Measurements from ENCODE around the gene C2CD3.
"Not testable (repeated sequence)": the region's sequence is repeated elsewhere in the genome, so short reads cannot be mapped to it uniquely, and the experiment has no call there.

C2CD3 gene

DNA sequence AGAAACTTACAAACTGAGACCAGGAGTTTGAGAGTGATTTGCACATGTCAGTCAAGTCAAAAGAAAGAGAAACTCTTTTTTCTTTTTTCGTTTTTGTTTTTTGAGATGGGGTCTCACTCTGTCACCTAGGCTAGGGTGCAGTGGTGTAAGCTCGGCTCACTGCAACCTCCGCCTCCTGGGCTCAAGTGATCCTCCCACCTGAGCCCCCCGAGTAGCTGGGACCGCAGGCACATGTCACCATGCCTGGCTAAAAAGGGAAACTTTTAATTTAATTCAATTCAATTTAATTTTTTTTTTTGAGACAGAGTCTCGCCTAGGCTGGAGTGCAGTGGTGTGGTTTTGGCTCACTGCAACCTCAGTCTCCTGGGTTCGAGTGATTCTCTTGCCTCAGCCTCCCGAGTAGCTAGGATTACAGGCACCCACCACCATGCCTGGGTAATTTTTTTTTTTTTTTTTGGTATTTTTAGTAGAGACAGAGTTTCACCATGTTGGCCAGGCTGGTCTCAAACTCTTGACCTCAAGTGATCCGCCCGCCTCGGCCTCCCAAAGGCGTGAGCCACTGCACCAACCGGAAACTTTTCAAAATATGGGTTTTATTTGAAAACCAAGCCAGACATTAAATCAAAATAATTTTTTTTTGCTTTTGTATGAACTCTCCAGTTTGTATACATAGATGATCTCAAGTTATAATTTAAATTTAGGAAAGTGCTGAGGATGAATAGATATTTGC is 171.8 kb downstream of the C2CD3 start:
- WGBS, 2 experiments: 89 to 91% methylated on average over 12 to 13 of the region's 13 CpGs
- H3K36me3 ChIP-seq (ENCODE audit: control insufficient read depth, insufficient read depth, low read length): no peaks in the 10 kb centered on the region
- H3K4me1 ChIP-seq (ENCODE audit: control insufficient read depth, insufficient read depth, low read length): peaks cover 5% of the 10 kb centered on the region
- no peaks in the 10 kb centered on the region for H3K9me3 ChIP-seq (ENCODE audit: control insufficient read depth, low read length)
- H3K27me3 ChIP-seq (ENCODE audit: control insufficient read depth, insufficient read depth, low read length, poor library complexity, severe bottlenecking): no peaks in the 10 kb centered on the region
- no peak overlapping the region for H3K4me3 ChIP-seq (ENCODE audit: insufficient read depth, low read depth, low read length)
- H3K27ac ChIP-seq (ENCODE audit: insufficient read depth, low read depth, low read length, poor library complexity, severe bottlenecking): no peak overlapping the region

DNA sequence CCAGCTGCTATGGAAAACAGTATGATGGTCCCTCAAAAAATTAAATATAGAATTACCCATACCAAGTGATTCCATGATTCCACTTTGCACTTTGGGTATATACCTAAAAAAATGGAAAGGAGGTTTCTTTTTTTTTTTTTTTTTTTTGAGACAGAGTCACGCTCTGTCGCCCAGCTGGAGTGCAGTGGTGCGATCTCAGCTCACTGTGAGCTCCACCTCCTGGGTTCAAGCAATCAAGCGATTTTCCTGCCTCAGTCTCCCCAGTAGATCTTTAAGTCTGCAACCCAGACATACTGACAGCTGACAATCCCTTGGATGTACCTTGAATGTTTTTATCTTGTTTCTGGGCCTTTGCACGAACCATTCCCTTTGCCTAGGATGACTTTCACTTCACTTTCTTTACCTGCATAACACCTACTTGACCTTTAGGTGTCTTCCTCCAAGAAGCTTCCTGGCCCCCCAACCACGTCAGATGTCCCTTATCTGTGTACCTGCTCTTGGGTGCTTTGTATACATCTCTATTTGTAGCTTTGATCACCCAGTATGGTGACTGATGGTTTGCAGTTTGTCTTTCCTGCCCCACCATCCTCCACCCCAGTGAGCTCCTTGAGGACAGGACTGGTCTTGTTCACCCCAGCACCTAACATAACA is 173.6 kb downstream of the C2CD3 start:
- WGBS, 2 experiments: 85 to 86% methylated on average over 6 of the region's 6 CpGs
- H3K4me1 ChIP-seq (ENCODE audit: control insufficient read depth, insufficient read depth, low read length): peaks cover 5% of the 10 kb centered on the region
- no peak overlapping the region for H3K27ac ChIP-seq (ENCODE audit: insufficient read depth, low read depth, low read length, poor library complexity, severe bottlenecking)
- no peaks in the 10 kb centered on the region for H3K36me3 ChIP-seq (ENCODE audit: control insufficient read depth, insufficient read depth, low read length)
- H3K27me3 ChIP-seq (ENCODE audit: control insufficient read depth, insufficient read depth, low read length, poor library complexity, severe bottlenecking): no peaks in the 10 kb centered on the region
- no peaks in the 10 kb centered on the region for H3K9me3 ChIP-seq (ENCODE audit: control insufficient read depth, low read length)
- no peak overlapping the region for H3K4me3 ChIP-seq (ENCODE audit: insufficient read depth, low read depth, low read length)

DNA sequence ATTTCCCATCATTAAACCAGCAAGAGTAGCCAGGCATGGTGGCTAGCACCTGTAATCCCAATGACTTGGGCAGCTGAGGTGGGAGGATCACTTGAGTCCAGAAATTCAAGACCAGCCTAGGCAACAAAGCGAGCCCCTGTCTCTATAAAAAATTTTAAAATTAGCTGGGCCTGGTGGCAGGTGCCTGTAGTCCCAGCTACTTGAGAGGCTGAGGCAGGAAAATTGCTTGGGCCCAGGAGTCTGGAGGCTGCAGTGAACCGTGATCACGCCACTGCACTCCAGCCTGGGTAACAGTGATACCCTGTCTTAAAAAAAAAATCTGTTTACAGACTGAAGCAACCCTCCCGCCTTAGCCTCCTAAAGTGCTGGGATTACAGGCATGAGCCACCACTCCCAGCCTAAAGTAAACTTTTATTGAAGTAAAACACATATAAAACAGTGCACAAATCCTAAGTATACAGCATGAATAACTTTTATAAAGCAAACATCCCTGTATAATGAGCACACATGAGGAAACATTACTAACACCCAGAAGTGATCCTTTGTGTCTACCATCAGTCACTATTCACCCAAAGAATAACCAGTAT is 174.5 kb downstream of the C2CD3 start:
- H3K27me3 ChIP-seq (ENCODE audit: control insufficient read depth, insufficient read depth, low read length, poor library complexity, severe bottlenecking): no peaks in the 10 kb centered on the region
- no peak overlapping the region for H3K27ac ChIP-seq (ENCODE audit: insufficient read depth, low read depth, low read length, poor library complexity, severe bottlenecking)
- H3K4me3 ChIP-seq (ENCODE audit: insufficient read depth, low read depth, low read length): no peak overlapping the region
- H3K36me3 ChIP-seq (ENCODE audit: control insufficient read depth, insufficient read depth, low read length): no peaks in the 10 kb centered on the region
- H3K4me1 ChIP-seq (ENCODE audit: control insufficient read depth, insufficient read depth, low read length): peaks cover 5% of the 10 kb centered on the region
- WGBS, 2 experiments: 84 to 88% methylated on average over 4 of the region's 4 CpGs
- H3K9me3 ChIP-seq (ENCODE audit: control insufficient read depth, low read length): no peaks in the 10 kb centered on the region

GRCh38 chr11:73995731-73996130 is 175.1 kb downstream of the C2CD3 start:
- Histone ChIP-seq H3K27me3 (ENCODE audit: control insufficient read depth, insufficient read depth, low read length, poor library complexity, severe bottlenecking) (no peaks in the 10 kb centered on the region), H3K36me3 (ENCODE audit: control insufficient read depth, insufficient read depth, low read length) (no peaks in the 10 kb centered on the region), H3K27ac (ENCODE audit: insufficient read depth, low read depth, low read length, poor library complexity, severe bottlenecking) (no peak overlapping the region), H3K4me3 (ENCODE audit: insufficient read depth, low read depth, low read length) (no peak overlapping the region), H3K9me3 (ENCODE audit: control insufficient read depth, low read length) (no peaks in the 10 kb centered on the region), H3K4me1 (ENCODE audit: control insufficient read depth, insufficient read depth, low read length) (peaks cover 3% of the 10 kb centered on the region)
- WGBS, 2 experiments: 81 to 82% methylated on average over 2 of the region's 2 CpGs

- no peaks in the 10 kb centered on the region for H3K9me3 ChIP-seq (ENCODE audit: control insufficient read depth, low read length)
- H3K4me3 ChIP-seq (ENCODE audit: insufficient read depth, low read depth, low read length): no peak overlapping the region
- H3K4me1 ChIP-seq (ENCODE audit: control insufficient read depth, insufficient read depth, low read length): no peaks in the 10 kb centered on the region
- WGBS, 2 experiments: 83 to 87% methylated on average over 2 of the region's 2 CpGs
- no peaks in the 10 kb centered on the region for H3K27me3 ChIP-seq (ENCODE audit: control insufficient read depth, insufficient read depth, low read length, poor library complexity, severe bottlenecking)
- no peak overlapping the region for H3K27ac ChIP-seq (ENCODE audit: insufficient read depth, low read depth, low read length, poor library complexity, severe bottlenecking)
- no peaks in the 10 kb centered on the region for H3K36me3 ChIP-seq (ENCODE audit: control insufficient read depth, insufficient read depth, low read length)
Measured at GRCh38 chr11:73995247-73995646, 175.6 kb downstream of the C2CD3 start.

- no peaks in the 10 kb centered on the region for H3K36me3 ChIP-seq (ENCODE audit: control insufficient read depth, insufficient read depth, low read length)
- H3K9me3 ChIP-seq (ENCODE audit: control insufficient read depth, low read length): no peaks in the 10 kb centered on the region
- H3K4me3 ChIP-seq (ENCODE audit: insufficient read depth, low read depth, low read length): no peak overlapping the region
- no peaks in the 10 kb centered on the region for H3K27me3 ChIP-seq (ENCODE audit: control insufficient read depth, insufficient read depth, low read length, poor library complexity, severe bottlenecking)
- no peak overlapping the region for H3K27ac ChIP-seq (ENCODE audit: insufficient read depth, low read depth, low read length, poor library complexity, severe bottlenecking)
- 89 to 94% methylated on average over 6 of the region's 6 CpGs for WGBS, 2 experiments
- no peaks in the 10 kb centered on the region for H3K4me1 ChIP-seq (ENCODE audit: control insufficient read depth, insufficient read depth, low read length)
Measured at GRCh38 chr11:73991471-73992006, 179.3 kb downstream of the C2CD3 start.

- Histone ChIP-seq H3K36me3 (ENCODE audit: control insufficient read depth, insufficient read depth, low read length) (no peaks in the 10 kb centered on the region), H3K27ac (ENCODE audit: insufficient read depth, low read depth, low read length, poor library complexity, severe bottlenecking) (no peak overlapping the region), H3K27me3 (ENCODE audit: control insufficient read depth, insufficient read depth, low read length, poor library complexity, severe bottlenecking) (no peaks in the 10 kb centered on the region), H3K9me3 (ENCODE audit: control insufficient read depth, low read length) (no peaks in the 10 kb centered on the region), H3K4me1 (ENCODE audit: control insufficient read depth, insufficient read depth, low read length) (no peaks in the 10 kb centered on the region), H3K4me3 (ENCODE audit: insufficient read depth, low read depth, low read length) (no peak overlapping the region)
- WGBS, 2 experiments: 88 to 93% methylated on average over 1 to 2 of the region's 2 CpGs
Measured at GRCh38 chr11:73990730-73991129, 180.1 kb downstream of the C2CD3 start.

GRCh38 chr11:73989156-73989555 is 181.6 kb downstream of the C2CD3 start:
- WGBS, 2 experiments: 90 to 94% methylated on average over 4 of the region's 6 CpGs

GRCh38 chr11:73988227-73988626 is 182.6 kb downstream of the C2CD3 start:
- no peaks in the 10 kb centered on the region for H3K27me3 ChIP-seq (ENCODE audit: control insufficient read depth, insufficient read depth, low read length, poor library complexity, severe bottlenecking)
- H3K27ac ChIP-seq (ENCODE audit: insufficient read depth, low read depth, low read length, poor library complexity, severe bottlenecking): no peak overlapping the region
- no peak overlapping the region for H3K4me3 ChIP-seq (ENCODE audit: insufficient read depth, low read depth, low read length)
- no peaks in the 10 kb centered on the region for H3K9me3 ChIP-seq (ENCODE audit: control insufficient read depth, low read length)
- WGBS, 2 experiments: 88 to 93% methylated on average over 6 to 7 of the region's 7 CpGs
- peaks cover 10% of the 10 kb centered on the region for H3K4me1 ChIP-seq (ENCODE audit: control insufficient read depth, insufficient read depth, low read length)
- no peaks in the 10 kb centered on the region for H3K36me3 ChIP-seq (ENCODE audit: control insufficient read depth, insufficient read depth, low read length)

More at GRCh38 chr11:73989156-73989555, 181.6 kb downstream of the C2CD3 start:
- Histone ChIP-seq H3K4me3 (ENCODE audit: insufficient read depth, low read depth, low read length) (no peak overlapping the region), H3K36me3 (ENCODE audit: control insufficient read depth, insufficient read depth, low read length) (no peaks in the 10 kb centered on the region), H3K4me1 (ENCODE audit: control insufficient read depth, insufficient read depth, low read length) (peaks cover under 1% of the 10 kb centered on the region), H3K9me3 (ENCODE audit: control insufficient read depth, low read length) (no peaks in the 10 kb centered on the region), H3K27me3 (ENCODE audit: control insufficient read depth, insufficient read depth, low read length, poor library complexity, severe bottlenecking) (no peaks in the 10 kb centered on the region), H3K27ac (ENCODE audit: insufficient read depth, low read depth, low read length, poor library complexity, severe bottlenecking) (no peak overlapping the region)

GRCh38 chr11:73985661-73986060 is 185.1 kb downstream of the C2CD3 start:
- not testable (repeated sequence) for H3K4me3 ChIP-seq (ENCODE audit: insufficient read depth, low read depth, low read length); H3K36me3 ChIP-seq (ENCODE audit: control insufficient read depth, insufficient read depth, low read length); H3K27me3 ChIP-seq (ENCODE audit: control insufficient read depth, insufficient read depth, low read length, poor library complexity, severe bottlenecking); H3K9me3 ChIP-seq (ENCODE audit: control insufficient read depth, low read length); H3K27ac ChIP-seq (ENCODE audit: insufficient read depth, low read depth, low read length, poor library complexity, severe bottlenecking)
- WGBS, 2 experiments: 92 to 93% methylated on average over 4 of the region's 4 CpGs
- H3K4me1 ChIP-seq (ENCODE audit: control insufficient read depth, insufficient read depth, low read length): peaks cover 20% of the 10 kb centered on the region

Data from ectodermal cell (in vitro differentiated cells).